GM12873 (cell line): Measurements from ENCODE around the gene MRPS6.

Experiments used
- TF ChIP-seq, protein P1 (sequence below): IDR thresholded peaks from 2 replicates; pipeline ENCODE4 v1.5.1; 2012; ENCODE audit warnings: low read depth, mild to moderate bottlenecking, moderate library complexity, low read length, control low read depth; ENCODE audit not compliant: insufficient read depth; ENCODE audit errors: missing control alignments

MRPS6 gene

DNA sequence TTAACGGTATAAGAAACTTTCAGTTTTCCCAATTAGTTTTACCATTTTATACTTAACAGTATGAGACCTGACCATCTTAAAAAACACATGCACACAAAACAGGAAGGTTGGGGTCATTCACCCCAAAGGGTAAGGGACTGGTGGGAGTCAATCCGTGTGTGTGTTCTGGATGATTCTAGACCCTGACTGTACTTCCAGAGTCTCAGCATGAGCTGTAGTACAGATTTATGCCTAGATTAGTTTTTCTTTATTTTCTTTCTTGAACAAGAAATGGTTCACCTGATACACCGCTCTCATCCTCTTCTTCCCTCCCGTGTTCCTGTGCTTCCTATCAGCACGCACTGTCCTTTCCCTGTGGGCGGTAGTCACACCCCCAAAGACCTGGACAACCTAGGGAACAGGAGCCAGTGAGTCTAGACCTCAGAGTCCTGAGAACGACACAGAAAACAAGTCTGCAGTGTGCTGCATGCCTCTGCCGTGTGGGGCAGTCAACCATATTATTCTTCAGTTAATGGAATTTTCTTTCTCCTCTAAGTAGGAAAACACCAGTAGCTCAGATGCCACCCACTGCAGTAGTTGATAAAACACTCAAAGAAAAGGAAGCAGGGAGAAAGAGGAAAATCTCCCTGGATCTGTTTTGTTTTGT lies 38.9 kb upstream of the MRPS6 start:
- TF ChIP-seq, protein P1, sequence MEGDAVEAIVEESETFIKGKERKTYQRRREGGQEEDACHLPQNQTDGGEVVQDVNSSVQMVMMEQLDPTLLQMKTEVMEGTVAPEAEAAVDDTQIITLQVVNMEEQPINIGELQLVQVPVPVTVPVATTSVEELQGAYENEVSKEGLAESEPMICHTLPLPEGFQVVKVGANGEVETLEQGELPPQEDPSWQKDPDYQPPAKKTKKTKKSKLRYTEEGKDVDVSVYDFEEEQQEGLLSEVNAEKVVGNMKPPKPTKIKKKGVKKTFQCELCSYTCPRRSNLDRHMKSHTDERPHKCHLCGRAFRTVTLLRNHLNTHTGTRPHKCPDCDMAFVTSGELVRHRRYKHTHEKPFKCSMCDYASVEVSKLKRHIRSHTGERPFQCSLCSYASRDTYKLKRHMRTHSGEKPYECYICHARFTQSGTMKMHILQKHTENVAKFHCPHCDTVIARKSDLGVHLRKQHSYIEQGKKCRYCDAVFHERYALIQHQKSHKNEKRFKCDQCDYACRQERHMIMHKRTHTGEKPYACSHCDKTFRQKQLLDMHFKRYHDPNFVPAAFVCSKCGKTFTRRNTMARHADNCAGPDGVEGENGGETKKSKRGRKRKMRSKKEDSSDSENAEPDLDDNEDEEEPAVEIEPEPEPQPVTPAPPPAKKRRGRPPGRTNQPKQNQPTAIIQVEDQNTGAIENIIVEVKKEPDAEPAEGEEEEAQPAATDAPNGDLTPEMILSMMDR, result no peak

DNA sequence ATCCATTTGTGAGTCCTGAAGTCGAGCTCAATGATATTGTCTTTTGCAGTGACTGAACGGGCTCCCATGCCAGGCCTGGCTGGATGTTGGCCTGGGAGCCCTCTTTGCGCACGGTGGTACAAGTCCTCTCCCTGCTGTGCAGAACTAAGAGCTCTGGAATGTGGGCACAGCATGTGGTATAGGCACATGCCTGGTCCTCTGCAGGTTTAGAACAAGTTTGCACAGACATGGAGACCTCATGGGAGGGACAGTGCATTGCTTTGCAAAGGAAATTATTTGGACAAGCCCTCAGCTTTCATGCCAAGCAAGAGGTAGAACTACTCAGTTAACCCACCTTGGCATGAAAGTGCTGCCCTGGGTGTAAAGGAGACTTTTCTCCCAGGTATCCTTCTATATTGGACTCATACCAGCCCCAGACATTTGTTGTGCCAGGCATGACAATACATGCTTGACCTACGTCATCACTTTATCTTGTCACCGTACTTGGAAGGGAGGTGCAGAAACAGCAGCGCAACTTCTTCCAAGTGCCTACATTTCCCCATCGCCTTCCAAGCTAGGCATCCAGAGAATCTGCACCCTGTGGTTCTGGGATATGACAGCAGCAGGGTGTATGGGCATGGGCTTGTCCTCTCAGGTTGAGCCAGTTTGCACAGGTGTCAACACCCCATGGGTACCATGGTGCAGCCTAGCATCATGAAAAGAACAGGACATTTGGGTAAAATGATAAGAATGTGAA lies 37.6 kb upstream of the MRPS6 start:
- TF ChIP-seq, protein P1, result no peak

DNA sequence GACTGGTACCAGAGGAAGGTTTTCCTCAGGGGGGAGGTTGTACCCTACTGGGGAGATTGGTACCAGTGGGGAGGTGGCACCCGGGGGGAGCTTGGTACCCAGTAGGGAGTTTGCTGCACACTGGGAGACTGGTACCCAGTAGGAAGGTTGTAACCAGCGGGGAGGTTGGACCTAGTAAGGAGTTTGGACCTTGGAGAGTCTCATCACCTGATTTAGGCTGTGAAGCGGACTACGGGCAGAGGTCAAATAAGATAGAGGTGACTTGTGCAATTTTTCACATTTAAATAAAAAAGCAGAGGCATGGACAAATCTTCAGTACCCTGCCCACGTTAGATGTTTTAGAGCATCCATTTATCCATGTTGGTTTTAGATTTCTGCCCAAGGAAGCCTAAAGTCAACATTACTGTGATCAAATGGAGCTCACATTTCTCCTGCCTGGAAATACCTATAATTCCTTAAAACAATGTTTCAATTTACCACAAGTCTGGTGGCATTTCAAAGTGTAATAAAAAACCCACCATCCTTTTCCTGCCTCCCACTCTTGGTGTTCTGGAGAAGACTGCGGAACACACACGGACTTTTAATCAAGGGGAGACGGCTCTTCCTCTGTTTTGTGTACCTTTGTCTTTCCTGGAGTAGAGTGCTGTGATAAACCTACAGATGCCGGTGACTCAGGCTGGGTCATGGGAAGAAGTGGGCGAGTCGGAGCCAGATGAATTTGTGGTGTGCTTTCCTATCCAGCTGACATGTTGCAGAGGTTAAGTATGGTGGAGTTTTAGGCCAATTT lies 36.2 kb upstream of the MRPS6 start:
- TF ChIP-seq, protein P1, result no peak

DNA sequence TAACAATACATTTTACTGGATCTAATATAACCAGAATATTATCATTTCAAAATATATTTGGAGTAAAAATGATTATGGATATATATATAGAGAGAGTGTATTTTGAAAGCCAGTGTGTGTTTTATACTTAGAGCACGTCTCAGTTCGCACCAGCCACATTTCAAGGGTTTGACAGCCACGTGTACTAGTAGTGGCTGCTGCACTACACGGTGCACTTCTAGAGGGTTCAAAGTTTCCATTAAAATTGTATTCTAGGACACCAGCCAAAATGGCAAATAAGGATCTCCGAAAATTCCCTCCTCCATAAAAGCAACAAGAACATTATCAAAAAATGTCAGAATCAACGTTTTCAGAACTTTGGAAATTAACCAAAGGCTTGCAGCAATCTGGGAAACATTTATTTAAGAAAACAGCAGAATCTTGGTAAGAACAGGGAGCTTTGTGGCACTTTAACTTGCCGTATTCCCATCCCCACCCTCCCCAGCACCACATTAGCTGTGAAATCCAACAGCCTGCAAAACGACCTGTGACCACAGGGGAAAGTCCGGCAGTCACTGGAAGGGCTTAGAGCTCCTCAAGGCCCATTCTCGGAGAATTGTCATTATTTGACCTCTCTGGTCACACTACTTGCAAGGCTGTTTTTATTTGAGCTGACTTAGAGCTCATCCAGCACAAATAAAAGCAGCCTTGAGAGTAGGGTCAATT lies 33.5 kb upstream of the MRPS6 start:
- TF ChIP-seq, protein P1, result no peak

DNA sequence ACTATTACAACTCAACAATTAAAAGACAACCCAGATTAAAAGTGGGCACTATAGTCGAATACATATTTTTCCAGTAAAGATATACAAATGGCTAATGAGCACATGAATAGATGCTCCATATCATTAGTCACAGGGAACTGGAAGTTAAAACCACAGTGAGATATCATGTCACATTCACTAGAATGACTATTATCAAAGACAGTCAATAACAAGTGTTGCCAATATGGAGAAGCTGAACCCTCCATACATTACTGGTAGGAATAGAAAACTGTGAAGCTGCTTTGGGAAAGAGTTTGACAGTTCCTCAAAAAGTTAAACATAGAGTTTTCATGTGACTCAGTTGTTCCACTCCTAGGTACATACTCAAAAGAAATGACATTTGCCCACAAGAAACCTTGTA lies 30.6 kb upstream of the MRPS6 start:
- TF ChIP-seq, protein P1, result no peak

DNA sequence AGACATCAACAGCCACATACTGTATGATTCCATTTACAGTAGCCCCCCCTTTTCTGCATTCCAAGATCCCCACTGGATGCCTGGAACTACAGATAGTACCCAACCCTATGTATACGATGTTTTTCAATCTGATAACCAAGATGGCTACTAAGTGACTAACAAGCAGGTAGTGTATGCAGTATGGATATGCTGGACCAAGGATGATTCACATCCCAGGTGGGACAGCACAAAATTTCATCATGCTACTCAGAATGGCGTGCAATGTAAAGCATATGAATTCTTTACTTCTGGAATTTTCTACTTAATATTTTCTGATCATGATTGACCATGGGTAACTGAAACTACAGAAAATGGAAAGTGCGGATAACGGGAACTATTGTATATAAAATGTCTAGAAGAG lies 30.0 kb upstream of the MRPS6 start:
- TF ChIP-seq, protein P1, result no peak

DNA sequence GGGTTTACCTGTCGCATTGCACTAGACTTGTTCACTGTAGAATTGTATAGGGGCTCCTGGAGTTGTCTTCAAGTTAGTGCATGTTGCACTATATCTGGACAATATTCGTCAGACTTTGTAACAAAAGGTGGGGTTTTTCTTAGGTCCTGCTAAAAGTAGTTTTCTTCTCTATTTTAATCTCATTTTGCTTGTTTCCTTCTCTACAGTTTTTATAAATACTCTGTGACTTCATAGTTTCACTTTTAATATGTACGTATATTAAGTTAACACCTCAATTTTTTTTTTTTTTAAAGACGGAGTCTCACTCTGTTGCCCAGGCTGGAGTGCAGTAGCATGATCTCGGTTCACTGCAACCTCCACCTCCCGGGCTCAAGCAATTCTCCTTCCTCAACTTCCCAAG lies 26.5 kb upstream of the MRPS6 start:
- TF ChIP-seq, protein P1, result no peak
